K562 (cell line): ENCODE measurements around the gene B4GALT7. TPM values are rescaled to one million over a fixed set of nuclear protein-coding genes. Genes with fewer than 3 reads are reported as not detected.
A peak's percentile ranks its signal among the peaks of the same experiment; 100 is the strongest.

Source experiments
- ATAC-seq: fragments of 200-7000 bp; cut with Tn5 transposase; 3 replicates; pipeline ENCODE4 v1.9.1; 2020; ENCODE audit warnings: moderate library complexity
- BruUV-seq: library from RNA; stranded (reverse); fragments of 400-500 nt; replicated peaks from 2 replicates; lab custom pipeline; 2021; lab: Mats Ljungman, UMichigan
- CTCF ChIA-PET: fragments of 300-600 bp; formaldehyde crosslinking; extraction: SDS; loops from one replicate; lab custom pipeline; 2021; ENCODE audit warnings: low intra/inter-chr PET ratio; lab: Yijun Ruan, JAX
- POLR2A ChIA-PET: fragments of 300-600, 350-650 bp; sonication (Branson Sonifier 250); formaldehyde crosslinking; extraction: SDS; loops from one replicate; lab custom pipeline; 2021; ENCODE audit warnings: antibody characterized with exemption, inconsistent platforms; lab: Yijun Ruan, JAX
- DNase-seq, 4 experiments: peaks; one replicate each; pipeline versions ENCODE4 v3.0.0 to v3.0.0-alpha.2; 2011 to 2018; ENCODE audit warnings: low spot score in 3 of 4, mixed read lengths in 3 of 4; ENCODE audit errors: extremely low read depth in 1 of 4
- FAIRE-seq: peaks from 2 replicates; lab custom pipeline; 2011; peaks lifted over from hg19 to GRCh38; lab: Jason Lieb, UNC
- H2AFZ ChIP-seq: 2 replicates; pipeline ENCODE4 v1.6.0; 2011; ENCODE audit warnings: low read depth, low read length, control low read depth, inconsistent platforms
- H3K27ac ChIP-seq: fragments of 200-600 bp; 3 replicates; pipeline ENCODE4 v1.8.0; 2011; ENCODE audit warnings: low read depth, mild to moderate bottlenecking, control low read depth, inconsistent platforms, low read length, moderate library complexity, mixed read lengths; ENCODE audit errors: extremely low read depth
- H3K27me3 ChIP-seq, 2 experiments: fragments of 300-600 bp in 1 of 2; 2 replicates in 1 of 2; 3 replicates in 1 of 2; pipeline versions ENCODE4 v1.6.0 to v1.8.0; 2011; ENCODE audit warnings: inconsistent platforms in 2 of 2, low read length in 2 of 2, mild to moderate bottlenecking in 1 of 2, mixed read lengths in 1 of 2, moderate library complexity in 1 of 2; ENCODE audit not compliant: control insufficient read depth in 2 of 2, insufficient read depth in 2 of 2
- H3K36me3 ChIP-seq: fragments of 300-600 bp; 3 replicates; pipeline ENCODE4 v1.8.0; 2011; ENCODE audit warnings: mild to moderate bottlenecking, low read length, inconsistent platforms; ENCODE audit not compliant: control insufficient read depth, insufficient read depth
- H3K4me1 ChIP-seq, 2 experiments: fragments of 200-600 bp in 1 of 2; replicated peaks in 1 of 2; 2 replicates in 1 of 2; 3 replicates in 1 of 2; pipeline versions ENCODE4 v1.5.1 to v1.8.0; 2011; ENCODE audit warnings: inconsistent platforms in 2 of 2, low read length in 2 of 2, mild to moderate bottlenecking in 1 of 2, mixed read lengths in 1 of 2, moderate library complexity in 1 of 2; ENCODE audit not compliant: control insufficient read depth in 2 of 2, insufficient read depth in 2 of 2
- H3K4me2 ChIP-seq: 2 replicates; pipeline ENCODE4 v1.6.1; 2011; ENCODE audit warnings: low read length, control low read depth, inconsistent platforms, mixed read lengths; ENCODE audit not compliant: insufficient read depth
- H3K4me3 ChIP-seq: fragments of 200-600 bp; sonication (generic), shearing (Covaris generic); 2 replicates; pipeline ENCODE4 v1.5.1; 2016; ENCODE audit warnings: control low read depth, inconsistent platforms
- H3K79me2 ChIP-seq: fragments of 200-600 bp; 3 replicates; pipeline ENCODE4 v1.8.0; 2011; ENCODE audit warnings: low read length, inconsistent platforms; ENCODE audit not compliant: control insufficient read depth, insufficient read depth
- H3K9ac ChIP-seq, 2 experiments: 2 replicates each; pipeline versions ENCODE4 v1.6.0 to v1.6.1; 2011; ENCODE audit warnings: low read depth in 2 of 2, low read length in 2 of 2, control low read depth in 1 of 2, inconsistent platforms in 1 of 2, mild to moderate bottlenecking in 1 of 2, mixed read lengths in 1 of 2; ENCODE audit not compliant: insufficient read depth in 1 of 2
- H3K9me1 ChIP-seq: one replicate; pipeline ENCODE4 v1.6.0; 2011; ENCODE audit warnings: inconsistent platforms, mild to moderate bottlenecking, low read length, moderate library complexity; ENCODE audit not compliant: control insufficient read depth, insufficient read depth
- H3K9me3 ChIP-seq: replicated peaks from 2 replicates; pipeline ENCODE4 v1.5.1; 2011; ENCODE audit warnings: low read depth, low read length, inconsistent platforms; ENCODE audit not compliant: control insufficient read depth, insufficient read depth
- H4K20me1 ChIP-seq: replicated peaks from 2 replicates; pipeline ENCODE4 v1.6.1; 2011; ENCODE audit warnings: low read length, inconsistent platforms, mixed read lengths; ENCODE audit not compliant: control insufficient read depth, insufficient read depth
- CBX2 ChIP-seq: fragments of 200-600 bp; sonication (generic); IDR thresholded peaks from one replicate; pipeline ENCODE4 v1.6.1; 2012; ENCODE audit warnings: mild to moderate bottlenecking, low read length, inconsistent platforms; ENCODE audit not compliant: insufficient read depth, poor library complexity, severe bottlenecking
- CGGBP1 ChIP-seq: fragments of 250-450 bp; sonication (Bioruptor Pico); IDR thresholded peaks from 2 replicates; pipeline ENCODE4 v1.9.0; 2021; ENCODE audit warnings: mild to moderate bottlenecking
- DPF2 ChIP-seq: fragments of 450-650 bp; IDR thresholded peaks from 2 replicates; pipeline ENCODE4 v1.6.1; 2016
- GABPA ChIP-seq: fragments of 200-800 bp; sonication (Bioruptor generic); conservative IDR thresholded peaks from 2 replicates; pipeline ENCODE4 v1.6.1; 2016; ENCODE audit warnings: low read depth, missing genetic modification characterization, missing compliant biosample characterization
- HMG20A ChIP-seq: fragments of 450-650 bp; formaldehyde crosslinking; conservative IDR thresholded peaks from 2 replicates; pipeline ENCODE4 v1.4.0; 2020; ENCODE audit warnings: mild to moderate bottlenecking, mixed read lengths
- JUN ChIP-seq, 2 experiments: sonication (generic) in 1 of 2; formaldehyde crosslinking in 1 of 2; IDR thresholded peaks; 2 replicates each; pipeline versions ENCODE4 v1.6.1 to v1.8.0; 2012 to 2022; ENCODE audit warnings: borderline replicate concordance in 2 of 2, mild to moderate bottlenecking in 2 of 2, improper control_type of control experiment in 1 of 2, low read depth in 1 of 2, low read length in 1 of 2, missing genetic modification reagents in 1 of 2
- ZNF77 ChIP-seq: fragments of 250-450 bp; sonication (Bioruptor Pico); IDR thresholded peaks from 2 replicates; pipeline ENCODE4 v1.5.0; 2020
- WGBS: fragments of 100-300 bp; shearing (Covaris generic); methylation state at CpG from one replicate; pipeline ENCODE4 v1.1.6; 2016; ENCODE audit warnings: low coverage, mixed read lengths; ENCODE audit not compliant: insufficient coverage; ENCODE audit errors: missing lambda C conversion rate; 5-methylcytosine and 5-hydroxymethylcytosine counted together
- in situ Hi-C: fragments of 300-500 bp; cut with MboI; formaldehyde crosslinking; loops from 4 replicates; pipeline ENCODE4 v1.15.0; 2018; ENCODE audit warnings: inconsistent platforms, mixed read lengths
- intact Hi-C: fragments of 100-400 bp; cut with micrococcal nuclease; formaldehyde crosslinking; loops from 2 replicates; pipeline ENCODE4 v1.14.2; 2022
- polyA plus RNA-seq, 8 experiments: library from polyadenylated mRNA; depleted of rRNA in 4 of 8; stranded (reverse) in 5 of 8; unstranded in 3 of 8; fragments of >200 nt; fragmentation: Nextera tagmentation in 2 of 8; fragmentation: Illumina TruSeq in 1 of 8; extraction: Ambion mirVana in 2 of 8; extraction: Trizol in 1 of 8; gene quantifications; 2 replicates each; pipeline versions ENCODE4 v1.2.1 to v1.2.3, GENCODE V29; 2011 to 2014; ENCODE audit warnings: inconsistent platforms in 1 of 8, missing spikeins in 1 of 8
- total RNA-seq, 7 experiments: library from RNA; depleted of rRNA in 6 of 7; stranded (reverse); fragments of >200 nt in 6 of 7; fragmentation: Illumina TruSeq in 2 of 7; extraction: Trizol in 2 of 7; gene quantifications; 2 replicates each; pipeline versions ENCODE4 v1.2.1 to v1.2.3, GENCODE V29; 2011 to 2021; ENCODE audit warnings: low replicate concordance in 1 of 7

The B4GALT7 gene
- total and polyA plus RNA-seq, 9 of the 15 experiments (the other 6 are each of a cell fraction or from before 2014, with no cell fraction given): 0.34 to 17.7 (median 9.1) TPM

GRCh38 chr5:177610131-177610769 lies 10.3 kb downstream of the B4GALT7 start:
- BruUV-seq: no TSS peak
- Histone ChIP-seq H3K27ac (no peak overlapping the region), H3K9ac (peak overlapping the region in 1 of 2 experiments; percentile 52; a peak in 2 of 4 replicates), H3K4me3 (no peak overlapping the region), H3K79me2 (no peaks in the 10 kb centered on the region), H3K4me2 (no peak overlapping the region), H3K36me3 (peaks cover 9% of the 10 kb centered on the region; the same call in 1 of the 3 replicates), H2AFZ (no peak overlapping the region), H3K27me3 (no peaks in the 10 kb centered on the region), H3K9me3 (no peaks in the 10 kb centered on the region), H3K9me1 (no peaks in the 10 kb centered on the region), H4K20me1 (peaks cover 15% of the 10 kb centered on the region; the same call in 1 of the 2 replicates), H3K4me1 (peaks cover 0 to 31% of the 10 kb centered on the region in 2 experiments; a peak in 2 of 5 replicates)
- TF ChIP-seq HMG20A (CRISPR knock-in tag): no peak
- TF ChIP-seq ZNF77 (CRISPR knock-in tag): no peak
- no peak for TF ChIP-seq CBX2
- no peak for TF ChIP-seq GABPA
- TF ChIP-seq DPF2: no peak
- TF ChIP-seq JUN (IDR thresholded peaks at IDR 0.05; ENCODE audit: borderline replicate concordance, low read depth, low read length): no peak
- no peak for TF ChIP-seq JUN (CRISPR knock-in tag; IDR thresholded peaks at IDR 0.05; ENCODE audit: borderline replicate concordance)
- TF ChIP-seq CGGBP1 (CRISPR knock-in tag): no peak
- no peak for DNase-seq
- ATAC-seq: no peak
- WGBS: 71% methylated on average over 10 of the region's 13 CpGs
- intact Hi-C loops: no loop called here
- ChIA-PET CTCF (no interaction called here), POLR2A (interaction anchor here (0.6 to 2.2 kb wide), 4 partner anchors 10 to 624 kb away, joined by 3 to 11 read pairs (median 8); partner anchors contain the start of gene B4GALT7)
- FAIRE-seq: no peak
- in situ Hi-C loops: loop anchor here (25.0 kb wide), 1 partner anchor 452 kb away; no protein-coding TSS in a partner anchor
